IPS-11a (cell line): ENCODE results near the gene CORO1C.
"Not testable (repeated sequence)": the region's sequence is repeated elsewhere in the genome, so short reads cannot be mapped to it uniquely, and the experiment has no call there.

Experiments
- H3K4me3 ChIP-seq: one replicate; pipeline ENCODE4 v1.5.1; 2013; ENCODE audit warnings: low read depth, low read length, control low read depth

The CORO1C gene

GRCh38 chr12:108731105-108731865 lies at the start of gene CORO1C:
Gene CORO1C, minus strand, starts transcription at chr12:108731518. Its CDS starts 30,200 bp downstream, at chr12:108701318.
- H3K4me3 ChIP-seq = peak within 1 kb of the TSS; percentile 81

GRCh38 chr12:108779998-108780688 lies 48.8 kb upstream of the CORO1C start:
- no peak overlapping the region for H3K4me3 ChIP-seq

GRCh38 chr12:108778053-108778452 lies 46.7 kb upstream of the CORO1C start:
- no peak overlapping the region for H3K4me3 ChIP-seq

- H3K4me3 ChIP-seq = no peak overlapping the region
These were observed 45.8 kb upstream of the CORO1C start for GRCh38 chr12:108777156-108777555.

GRCh38 chr12:108773798-108774788 lies 42.8 kb upstream of the CORO1C start:
- no peak overlapping the region for H3K4me3 ChIP-seq

GRCh38 chr12:108772891-108773797 lies 41.8 kb upstream of the CORO1C start:
- H3K4me3 ChIP-seq = no peak overlapping the region

- no peak overlapping the region for H3K4me3 ChIP-seq
These were observed 40.9 kb upstream of the CORO1C start for GRCh38 chr12:108772247-108772646.

GRCh38 chr12:108771835-108772234 lies 40.5 kb upstream of the CORO1C start:
- H3K4me3 ChIP-seq = not testable (repeated sequence)

GRCh38 chr12:108770963-108771362 lies 39.6 kb upstream of the CORO1C start:
- no peak overlapping the region for H3K4me3 ChIP-seq

- H3K4me3 ChIP-seq = no peak overlapping the region
These were observed 39.0 kb upstream of the CORO1C start for GRCh38 chr12:108770269-108770829.

- H3K4me3 ChIP-seq = peak overlapping the region; percentile 37
These were observed 37.5 kb upstream of the CORO1C start for GRCh38 chr12:108768591-108769500.

- no peak overlapping the region for H3K4me3 ChIP-seq
These were observed 35.0 kb upstream of the CORO1C start for GRCh38 chr12:108766294-108766693.

GRCh38 chr12:108765289-108765764 lies 34.0 kb upstream of the CORO1C start:
- no peak overlapping the region for H3K4me3 ChIP-seq

GRCh38 chr12:108764540-108765288 lies 33.4 kb upstream of the CORO1C start:
- H3K4me3 ChIP-seq = no peak overlapping the region

GRCh38 chr12:108761226-108761625 lies 29.9 kb upstream of the CORO1C start:
- H3K4me3 ChIP-seq = no peak overlapping the region

- H3K4me3 ChIP-seq = no peak overlapping the region
These were observed 28.6 kb upstream of the CORO1C start for GRCh38 chr12:108759924-108760323.

GRCh38 chr12:108757856-108758255 lies 26.5 kb upstream of the CORO1C start:
- H3K4me3 ChIP-seq = no peak overlapping the region

- H3K4me3 ChIP-seq = no peak overlapping the region
These were observed 25.1 kb upstream of the CORO1C start for GRCh38 chr12:108756421-108756820.
